Activated B cell treated with CpG ODN at 0.5 μM for 24 hours (primary cell): ENCODE data around the gene ICA1. TPM values are rescaled to one million over a fixed set of nuclear protein-coding genes. Genes with fewer than 3 reads are reported as not detected.

ENCODE experiments used
- ATAC-seq: fragments of 200-7000 bp; cut with Tn5 transposase; one replicate; pipeline ENCODE4 v1.10.0; 2021; ENCODE audit warnings: low read depth, mild to moderate bottlenecking, moderate library complexity
- CTCF ChIA-PET: fragments of 350-600 bp; sonication (Branson Sonifier 250); formaldehyde crosslinking; loops from one replicate; lab custom pipeline; 2021; ENCODE audit warnings: antibody characterized with exemption; lab: Charles Lee
- POLR2A ChIA-PET: fragments of 350-600 bp; sonication (Branson Sonifier 250); formaldehyde crosslinking; loops from one replicate; lab custom pipeline; 2021; ENCODE audit warnings: antibody characterized with exemption; lab: Charles Lee
- DNase-seq: peaks from one replicate; pipeline ENCODE4 v3.0.0; 2022
- H3K27ac Mint-ChIP-seq: one replicate; pipeline ENCODE4 v1.8.0; 2020; ENCODE audit warnings: mixed read lengths
- H3K27me3 Mint-ChIP-seq: one replicate; pipeline ENCODE4 v1.8.0; 2021; ENCODE audit warnings: mixed read lengths
- H3K36me3 Mint-ChIP-seq: one replicate; pipeline ENCODE4 v1.8.0; 2021; ENCODE audit warnings: low read depth, mixed read lengths
- H3K4me1 Mint-ChIP-seq: one replicate; pipeline ENCODE4 v1.8.0; 2021; ENCODE audit warnings: mixed read lengths
- H3K4me3 Mint-ChIP-seq: one replicate; pipeline ENCODE4 v1.8.0; 2020; ENCODE audit warnings: mild to moderate bottlenecking, mixed read lengths
- H3K9me3 Mint-ChIP-seq: one replicate; pipeline ENCODE4 v1.8.0; 2020; ENCODE audit warnings: mixed read lengths
- CTCF ChIP-seq: fragments of 200-600 bp; IDR thresholded peaks from one replicate; pipeline ENCODE4 v1.8.0; 2022; ENCODE audit warnings: antibody characterized with exemption, mild to moderate bottlenecking
- intact Hi-C: fragments of 100-400 bp; cut with micrococcal nuclease; formaldehyde crosslinking; loops from one replicate; pipeline ENCODE4 v1.15.1; 2024
- total RNA-seq: library from RNA; stranded (reverse); gene quantifications from 2 replicates; pipeline ENCODE4 v1.2.3, GENCODE V29; 2022

The ICA1 gene
- total RNA-seq, 1 donor from 2014 or later = not detected

- no peaks in the 10 kb centered on the region for H3K27me3 Mint-ChIP-seq
- peaks cover 46% of the 10 kb centered on the region for H3K4me1 Mint-ChIP-seq
- no peak overlapping the region for H3K4me3 Mint-ChIP-seq
- CTCF ChIA-PET = no interaction called here
- TF ChIP-seq CTCF = no peak
- no peak overlapping the region for H3K27ac Mint-ChIP-seq
- DNase-seq (no peak), ATAC-seq (no peak)
- intact Hi-C loops = loop anchor here (10.0 kb wide), 1 partner anchor 864 kb away; no protein-coding TSS in a partner anchor
- H3K9me3 Mint-ChIP-seq = peaks cover 8% of the 10 kb centered on the region
- no peaks in the 10 kb centered on the region for H3K36me3 Mint-ChIP-seq
- POLR2A ChIA-PET = interaction anchor here (0.6 kb wide), 1 partner anchor 334 kb away, joined by 15 read pairs; no protein-coding TSS in a partner anchor
These were observed 142.7 kb downstream of the ICA1 start for GRCh38 chr7:8119262-8119661.

GRCh38 chr7:8117195-8117594, 144.8 kb downstream of the ICA1 start:
- TF ChIP-seq CTCF = no peak
- DNase-seq (no peak), ATAC-seq (no peak)
- Mint-ChIP-seq H3K36me3 (no peaks in the 10 kb centered on the region), H3K9me3 (peaks cover 11% of the 10 kb centered on the region), H3K27ac (no peak overlapping the region), H3K4me1 (peaks cover 56% of the 10 kb centered on the region), H3K4me3 (no peak overlapping the region), H3K27me3 (no peaks in the 10 kb centered on the region)
- CTCF ChIA-PET = no interaction called here
- POLR2A ChIA-PET = interaction anchor here (3.6 kb wide), 1 partner anchor 8 kb away, joined by 23 read pairs; no protein-coding TSS in a partner anchor
- intact Hi-C loops = loop anchor here (10.0 kb wide), 1 partner anchor 862 kb away; no protein-coding TSS in a partner anchor

- peaks cover 48% of the 10 kb centered on the region for H3K4me1 Mint-ChIP-seq
- H3K4me3 Mint-ChIP-seq = peak overlapping the region; percentile 46
- TF ChIP-seq CTCF = no peak
- intact Hi-C loops = loop anchor here (1.0 to 10.0 kb wide), 7 partner anchors 10 to 861 kb away; partner anchors contain the start of gene GLCCI1
- no peaks in the 10 kb centered on the region for H3K36me3 Mint-ChIP-seq
- H3K9me3 Mint-ChIP-seq = peaks cover 11% of the 10 kb centered on the region
- ChIA-PET POLR2A (interaction anchor here (0.6 to 3.6 kb wide), 6 partner anchors 9 to 181 kb away, joined by 3 to 23 read pairs (median 6); no protein-coding TSS in a partner anchor), CTCF (interaction anchor here (0.7 to 1.0 kb wide), 2 partner anchors 10 to 16 kb away, joined by 3 to 6 read pairs; no protein-coding TSS in a partner anchor)
- ATAC-seq (peak; percentile 92), DNase-seq (no peak)
- peak overlapping the region; percentile 74 for H3K27ac Mint-ChIP-seq
- no peaks in the 10 kb centered on the region for H3K27me3 Mint-ChIP-seq
These were observed 146.2 kb downstream of the ICA1 start for GRCh38 chr7:8115547-8116402.

- ATAC-seq (peak; percentile 36), DNase-seq (no peak)
- ChIA-PET POLR2A (interaction anchor here (0.6 to 3.6 kb wide), 5 partner anchors 11 to 146 kb away, joined by 4 to 23 read pairs (median 7); partner anchors contain the start of gene GLCCI1), CTCF (no interaction called here)
- no peak for TF ChIP-seq CTCF
- peaks cover 11% of the 10 kb centered on the region for H3K9me3 Mint-ChIP-seq
- H3K27me3 Mint-ChIP-seq = no peaks in the 10 kb centered on the region
- peaks cover 49% of the 10 kb centered on the region for H3K4me1 Mint-ChIP-seq
- H3K27ac Mint-ChIP-seq = peak overlapping the region; percentile 74
- H3K36me3 Mint-ChIP-seq = no peaks in the 10 kb centered on the region
- peak overlapping the region; percentile 53 for H3K4me3 Mint-ChIP-seq
- intact Hi-C loops = loop anchor here (2.0 to 10.0 kb wide), 4 partner anchors 21 to 859 kb away; no protein-coding TSS in a partner anchor
These were observed 147.8 kb downstream of the ICA1 start for GRCh38 chr7:8114175-8114574.
